GM19395 (cell line): ENCODE measurements around the gene CDKN2B.

ENCODE experiments used
- ATAC-seq: cut with Tn5 transposase; IDR thresholded peaks from one replicate; pipeline ENCODE4 v1.9.1; 2021; ENCODE audit warnings: mild to moderate bottlenecking, moderate library complexity; ENCODE audit not compliant: unreplicated experiment

Gene CDKN2B

DNA sequence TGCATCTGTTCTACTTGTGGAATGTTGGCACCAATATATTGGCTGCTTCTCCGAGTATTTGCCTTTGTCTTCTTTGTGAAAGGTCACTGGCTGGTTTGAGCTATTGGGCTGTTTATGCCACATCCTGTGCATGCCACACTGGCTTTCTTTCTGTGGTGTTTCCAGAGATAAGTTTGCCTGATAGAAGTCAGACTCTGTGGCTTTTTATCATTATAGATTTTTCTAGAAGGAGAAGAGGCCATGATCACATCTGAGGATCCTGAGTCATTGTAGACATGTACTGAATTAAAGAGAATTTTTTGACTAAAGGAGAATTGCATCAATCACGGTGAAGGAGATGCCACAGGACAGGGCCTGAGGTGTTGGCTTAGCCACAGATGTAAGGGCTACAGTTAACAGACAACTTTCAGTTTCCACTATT, 26.5 kb upstream of the CDKN2B start:
- ATAC-seq, result no peak

DNA sequence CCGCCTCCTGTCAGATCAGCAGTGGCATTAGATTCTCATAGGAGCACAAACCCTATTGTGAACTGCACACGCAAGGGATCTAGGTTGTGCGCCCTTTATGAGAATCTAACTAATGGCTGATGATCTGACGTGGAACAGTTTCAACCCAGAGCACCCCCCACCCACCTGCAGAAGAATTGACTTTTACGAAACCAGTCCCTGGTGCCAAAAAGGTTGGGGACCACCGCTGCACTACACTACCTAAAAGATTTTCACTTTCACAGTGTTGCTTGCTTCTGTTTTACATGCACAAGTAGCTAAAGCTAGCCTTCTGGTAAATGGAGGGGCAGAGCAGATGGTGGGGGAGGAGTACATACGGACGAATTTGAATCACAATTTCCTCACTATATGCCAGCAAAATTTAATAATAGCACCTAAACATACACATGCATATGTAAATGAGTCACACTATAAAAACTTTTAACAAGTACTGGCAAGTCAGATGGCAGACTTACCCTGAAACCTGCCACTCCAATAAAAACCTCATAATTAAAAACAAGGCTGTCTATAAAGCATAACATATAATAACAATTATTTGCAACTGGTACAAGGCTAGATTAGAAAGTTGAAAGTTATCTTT, 24.0 kb upstream of the CDKN2B start:
- ATAC-seq, result no peak

DNA sequence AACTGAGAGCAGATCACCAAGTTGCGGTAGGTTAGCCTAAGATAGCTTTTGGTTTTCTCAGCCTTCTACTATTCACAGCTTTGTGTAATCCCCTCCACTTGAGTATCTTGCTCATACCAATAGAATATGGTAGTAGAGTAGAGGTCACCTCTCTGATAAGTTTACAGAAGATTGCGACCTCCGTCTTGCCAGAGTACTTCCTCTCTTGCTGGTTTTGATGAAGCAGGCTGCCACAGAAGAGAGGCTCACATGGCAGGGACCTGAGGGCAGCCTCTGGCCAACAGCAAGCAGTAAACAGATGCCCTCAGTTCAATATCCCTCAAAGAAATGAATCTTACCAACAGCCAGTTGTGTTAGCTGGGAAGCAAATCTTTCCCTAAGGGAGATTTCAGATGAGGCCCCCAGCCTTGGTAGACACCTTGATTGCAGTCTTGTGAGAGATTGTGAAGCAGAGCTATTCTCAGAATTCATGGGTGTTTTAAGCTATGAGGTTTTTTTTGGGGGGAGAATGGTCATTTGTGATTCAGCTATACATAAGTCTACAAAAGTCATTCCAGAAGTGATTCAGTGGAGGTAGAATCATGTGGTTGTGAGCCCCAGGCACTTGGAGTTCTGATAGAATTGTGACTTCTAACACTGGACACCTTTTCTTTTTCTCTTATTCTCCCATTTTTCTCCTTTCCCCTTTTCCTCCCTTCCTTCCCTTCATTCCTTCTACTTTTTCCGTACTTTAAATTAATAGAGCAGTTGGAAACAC, 22.7 kb upstream of the CDKN2B start:
- no peak for ATAC-seq

DNA sequence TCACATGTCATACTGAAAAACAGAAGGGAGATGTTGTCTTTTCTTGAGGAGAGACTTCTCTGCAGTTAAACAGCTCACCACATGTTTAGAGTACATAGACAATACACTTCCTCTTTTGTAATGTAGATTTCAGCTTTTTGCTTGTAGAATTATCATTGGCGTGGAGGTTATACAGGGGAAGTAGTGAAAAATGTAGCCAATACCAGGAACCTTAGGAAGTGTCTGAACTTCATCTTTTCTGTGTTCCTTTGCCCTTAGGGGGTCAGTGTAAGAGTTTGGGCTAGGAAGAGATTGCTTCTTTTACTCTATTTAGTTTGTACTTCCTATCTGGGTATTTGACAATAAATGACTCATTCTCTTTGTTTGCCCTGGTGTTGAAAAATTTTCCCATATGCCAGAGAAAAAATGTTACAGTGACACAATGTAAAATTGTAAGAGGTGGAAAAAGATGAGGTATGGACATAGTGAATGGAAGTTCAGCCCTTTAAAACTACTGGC, 21.0 kb upstream of the CDKN2B start:
- ATAC-seq, result peak; percentile 92

- ATAC-seq, result no peak
Measured at GRCh38 chr9:22029231-22029630, 20.1 kb upstream of the CDKN2B start.

- ATAC-seq, result no peak
Measured at GRCh38 chr9:22028394-22028793, 19.3 kb upstream of the CDKN2B start.

DNA sequence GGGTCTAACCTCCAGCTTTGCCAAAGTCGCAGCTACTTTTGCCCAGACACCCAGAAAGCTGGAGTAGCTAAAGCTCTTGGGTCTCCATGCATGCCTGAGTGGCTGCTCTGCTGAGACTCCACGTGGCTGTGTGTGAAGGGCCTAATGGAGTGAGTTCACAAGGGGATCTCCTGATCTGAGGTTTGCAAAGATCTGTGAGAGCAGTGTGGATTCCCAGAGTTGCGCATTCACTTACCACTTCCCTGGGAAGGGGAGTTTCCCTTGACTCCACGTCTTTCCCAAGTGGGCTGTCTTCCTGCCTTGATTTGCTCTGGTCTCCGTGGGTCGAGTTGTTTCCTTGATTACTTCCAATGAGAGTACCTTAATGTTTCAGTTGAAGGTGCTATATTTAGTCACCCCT, 17.6 kb upstream of the CDKN2B start:
- no peak for ATAC-seq

DNA sequence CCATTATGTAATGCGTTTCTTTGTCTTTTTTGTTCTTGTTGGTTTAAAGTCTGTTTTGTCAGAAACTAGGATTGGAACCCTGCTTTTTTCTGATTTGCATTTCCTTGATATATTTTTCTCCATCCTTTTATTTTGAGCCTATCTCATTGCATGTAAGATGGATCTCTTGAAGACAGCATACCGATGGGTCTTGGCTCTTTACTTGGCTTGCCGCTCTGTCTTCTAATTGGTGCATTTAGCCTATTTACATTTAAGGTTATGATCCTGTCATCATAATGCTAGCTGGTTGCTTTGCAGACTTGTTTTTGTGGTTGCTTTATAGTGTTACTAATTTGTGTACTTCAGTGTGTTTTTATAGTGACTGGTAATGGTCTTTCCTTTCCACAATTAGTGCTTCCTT, 13.3 kb upstream of the CDKN2B start:
- ATAC-seq, result no peak

DNA sequence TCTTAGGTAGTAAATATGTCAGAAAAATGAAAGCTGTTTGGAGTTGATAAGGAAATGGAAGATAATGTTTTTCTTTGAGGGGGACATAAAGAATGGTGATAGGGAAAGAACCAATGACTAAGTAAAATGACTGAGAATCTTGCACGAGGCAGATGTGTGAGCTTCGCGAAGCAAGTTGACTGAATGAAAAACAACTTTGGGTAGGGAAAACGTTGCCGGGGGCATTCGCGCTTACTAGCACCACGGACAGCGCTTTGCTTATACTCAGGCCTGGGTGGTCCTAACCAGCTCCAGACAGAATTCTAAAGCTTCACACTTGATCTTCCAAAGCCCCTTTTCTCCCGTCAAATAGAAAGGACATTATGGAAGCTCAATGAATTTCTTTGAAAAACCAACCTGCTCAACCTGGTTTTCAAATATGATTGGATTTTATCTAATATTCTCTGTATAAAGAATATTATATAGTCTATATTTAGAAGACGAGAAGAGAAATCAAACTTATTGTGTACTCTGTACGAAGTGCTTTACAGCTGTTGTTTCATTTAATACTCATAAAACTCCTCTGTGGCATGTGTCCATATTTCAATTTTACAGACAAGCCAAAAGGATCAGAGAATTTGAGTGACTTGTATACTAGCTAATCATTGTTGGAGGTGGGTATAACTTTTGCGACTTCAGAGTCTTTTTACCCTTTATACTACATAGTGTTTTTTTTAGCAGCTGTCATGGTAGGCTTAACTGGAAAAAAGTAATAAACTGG, 1.9 kb upstream of the CDKN2B start:
- no peak for ATAC-seq

- peak; percentile 58 for ATAC-seq
Measured at GRCh38 chr9:22009506-22009867, 382 bp upstream of the CDKN2B start.

DNA sequence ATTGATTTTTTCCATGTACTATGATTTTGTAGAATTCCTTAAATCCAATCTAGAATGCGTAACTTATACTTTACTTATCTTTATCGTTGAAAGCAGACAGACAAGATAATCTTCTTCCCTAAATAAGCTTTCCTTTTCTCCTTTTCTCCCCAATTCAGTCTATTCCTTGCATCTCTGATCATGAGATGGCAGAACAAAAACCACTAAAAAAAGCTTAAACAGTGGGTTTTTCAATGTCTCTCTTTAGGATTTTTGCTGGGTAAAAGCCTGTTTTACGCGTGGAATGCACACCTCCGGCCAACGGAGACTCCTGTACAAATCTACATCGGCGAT, 755 bp downstream of the CDKN2B start:
- ATAC-seq, result peak; percentile 2

DNA sequence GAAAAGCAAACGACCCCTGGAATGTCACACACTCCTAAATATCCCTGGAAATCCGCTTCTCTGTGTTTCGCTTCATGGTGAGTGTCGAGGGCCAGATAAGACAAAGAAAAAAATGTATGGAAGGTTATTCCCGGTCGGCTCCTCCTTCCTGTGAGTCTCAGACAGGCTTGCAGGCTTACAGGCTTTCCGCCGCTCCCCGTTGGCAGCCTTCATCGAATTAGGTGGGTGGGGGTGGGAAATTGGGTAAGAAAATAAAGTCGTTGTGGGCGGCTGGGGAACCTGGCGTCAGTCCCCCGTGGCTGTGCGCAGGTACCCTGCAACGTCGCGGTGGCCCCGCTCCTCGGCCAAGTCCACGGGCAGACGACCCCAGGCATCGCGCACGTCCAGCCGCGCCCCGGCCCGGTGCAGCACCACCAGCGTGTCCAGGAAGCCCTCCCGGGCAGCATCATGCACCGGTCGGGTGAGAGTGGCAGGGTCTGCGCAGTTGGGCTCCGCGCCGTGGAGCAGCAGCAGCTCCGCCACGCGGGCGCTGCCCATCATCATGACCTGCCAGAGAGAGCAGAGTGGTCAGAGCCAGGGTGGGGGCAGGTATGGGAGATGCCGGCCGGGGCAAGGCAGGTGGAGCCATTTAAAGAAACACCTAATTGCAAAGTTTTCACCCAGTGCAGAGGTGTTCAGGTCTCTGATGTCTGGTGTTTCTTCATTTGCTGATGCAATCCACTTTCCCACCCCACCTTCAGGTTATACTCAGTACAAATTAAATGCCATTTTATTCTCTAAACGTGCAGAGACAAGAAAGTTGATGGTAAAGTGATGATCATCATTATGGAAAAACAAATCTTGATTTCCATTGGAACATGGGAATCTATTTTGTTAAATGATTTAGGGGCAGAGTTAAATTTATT, 3.2 kb downstream of the CDKN2B start:
- ATAC-seq, result no peak

- ATAC-seq, result no peak
Measured at GRCh38 chr9:22005021-22005701, 3.9 kb downstream of the CDKN2B start.

DNA sequence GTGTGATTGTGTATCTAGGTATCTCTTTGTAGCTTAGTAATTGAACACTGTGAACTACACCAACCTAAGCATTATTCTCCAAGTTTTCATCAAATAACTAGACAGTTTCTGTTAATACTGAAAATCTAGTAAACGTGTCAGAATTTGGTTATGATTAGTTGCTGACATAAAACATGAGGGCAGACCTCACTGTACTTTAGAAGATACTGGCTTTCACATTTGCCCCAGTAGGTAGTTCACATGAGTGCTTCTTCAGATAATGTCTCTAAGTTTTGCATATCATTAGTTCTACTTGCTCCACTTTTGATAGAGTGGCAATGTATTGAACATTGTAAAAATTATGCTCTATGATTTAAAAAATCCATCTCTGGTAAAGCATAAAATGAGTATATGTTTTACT, 7.1 kb downstream of the CDKN2B start:
- no peak for ATAC-seq

DNA sequence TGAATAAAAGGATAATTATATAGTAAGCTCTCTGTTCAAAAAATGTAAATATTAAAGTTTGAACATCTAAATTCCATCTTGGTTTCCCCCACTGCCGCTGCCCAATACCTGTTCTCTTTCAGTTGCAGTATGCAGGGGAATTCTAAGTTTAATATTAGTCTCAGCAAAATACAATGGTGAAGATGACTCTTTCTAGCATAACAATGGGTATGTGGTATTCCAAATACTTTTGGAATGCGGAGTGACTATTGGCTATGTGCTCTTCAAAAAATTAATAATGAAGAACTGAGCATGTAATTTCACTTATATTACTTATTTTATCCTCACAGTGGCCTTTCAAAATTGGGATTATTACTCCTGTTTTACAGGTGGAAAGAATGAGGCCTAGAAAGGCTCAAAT, 11.1 kb downstream of the CDKN2B start:
- ATAC-seq, result no peak

- ATAC-seq, result no peak
Measured at GRCh38 chr9:21997480-21997879, 11.6 kb downstream of the CDKN2B start.

GRCh38 chr9:21996858-21997257, 12.2 kb downstream of the CDKN2B start:
- no peak for ATAC-seq

GRCh38 chr9:21996438-21996837, 12.7 kb downstream of the CDKN2B start:
- no peak for ATAC-seq

DNA sequence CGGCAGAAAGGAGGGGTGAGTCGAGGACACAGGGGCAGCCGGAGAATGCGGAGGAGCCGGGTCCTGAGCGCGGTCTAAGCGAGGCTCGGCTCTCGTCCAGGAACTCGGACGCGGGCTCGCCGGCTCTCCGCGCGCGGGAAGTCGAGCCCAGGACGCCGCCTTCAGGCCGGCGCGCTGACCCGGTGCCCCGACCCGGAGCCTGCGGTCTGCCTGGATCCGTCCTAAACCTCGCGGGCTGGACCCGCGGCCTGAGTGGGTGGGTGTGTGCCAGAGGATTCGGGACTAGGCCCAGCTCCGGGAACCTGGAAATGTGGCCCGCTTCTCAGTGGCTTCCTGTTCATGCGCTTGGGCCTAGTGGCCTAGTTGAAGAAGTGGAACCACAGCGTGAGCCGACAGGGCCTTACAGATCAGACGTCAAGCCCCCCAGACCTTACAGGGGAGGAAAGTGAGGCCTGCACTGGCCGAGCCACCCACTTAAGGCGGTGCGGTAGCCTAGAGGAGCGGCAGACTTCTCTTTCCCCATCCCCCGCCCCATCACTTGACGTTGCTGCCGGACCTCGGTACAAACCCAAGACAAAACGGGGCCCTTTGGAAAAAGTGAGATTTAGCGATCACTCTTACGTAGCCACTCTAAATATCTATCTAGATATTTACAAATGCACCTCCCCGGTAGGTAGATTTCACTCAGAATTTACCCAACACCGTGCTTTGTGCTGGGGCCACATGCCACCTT, 13.3 kb downstream of the CDKN2B start:
- ATAC-seq, result peak; percentile 26
